Left colon (tissue), 2 donors: Measurements from ENCODE around the gene UBE2J1. TPM values are rescaled to one million over a fixed set of nuclear protein-coding genes. Genes with fewer than 3 reads are reported as not detected.
"Not testable (repeated sequence)": the region's sequence is repeated elsewhere in the genome, so short reads cannot be mapped to it uniquely, and the experiment has no call there.

Experiments
- ATAC-seq: fragments of 200-7000 bp; cut with Tn5 transposase; one replicate; pipeline ENCODE4 v1.9.1; 2020; ENCODE audit warnings: mild to moderate bottlenecking, moderate library complexity
- DNase-seq, 2 donors: peaks; one replicate each; pipeline ENCODE4 v3.0.0-alpha.2; 2020
- intact Hi-C, 2 donors: fragments of 100-400 bp; cut with DNase I in 1 of 2; cut with micrococcal nuclease in 1 of 2; formaldehyde crosslinking; loops; one replicate each; pipeline versions ENCODE4 v1.11.2 to v1.14.0; 2022; cut with DNase I, micrococcal nuclease
- total RNA-seq, 2 donors: library from RNA; stranded (reverse); fragmentation: NEBNext Ultra II Directional; extraction: Animal tissue kit (Norgen Biotek cat#: 25700); gene quantifications; one replicate each; pipeline ENCODE4 v1.2.1, GENCODE V29; 2021
- donor health status: DM: no; HTN: no; CAD: no.
- donor health status: DM: yes; HTN: yes; CAD: no.

Gene UBE2J1
- total RNA-seq, 2 donors from 2014 or later, result 49.4 to 58.5 TPM

- intact Hi-C loops, result no loop called here
- DNase-seq (no peak), ATAC-seq (no peak)
These were observed 21.6 kb downstream of the UBE2J1 start for GRCh38 chr6:89330910-89331309.

- intact Hi-C loops, result no loop called here
- ATAC-seq (no peak), DNase-seq (no peak)
These were observed 23.5 kb downstream of the UBE2J1 start for GRCh38 chr6:89328976-89329375.

GRCh38 chr6:89324304-89324703, 28.2 kb downstream of the UBE2J1 start:
- intact Hi-C loops, result no loop called here
- ATAC-seq (no peak), DNase-seq (no peak)

DNA sequence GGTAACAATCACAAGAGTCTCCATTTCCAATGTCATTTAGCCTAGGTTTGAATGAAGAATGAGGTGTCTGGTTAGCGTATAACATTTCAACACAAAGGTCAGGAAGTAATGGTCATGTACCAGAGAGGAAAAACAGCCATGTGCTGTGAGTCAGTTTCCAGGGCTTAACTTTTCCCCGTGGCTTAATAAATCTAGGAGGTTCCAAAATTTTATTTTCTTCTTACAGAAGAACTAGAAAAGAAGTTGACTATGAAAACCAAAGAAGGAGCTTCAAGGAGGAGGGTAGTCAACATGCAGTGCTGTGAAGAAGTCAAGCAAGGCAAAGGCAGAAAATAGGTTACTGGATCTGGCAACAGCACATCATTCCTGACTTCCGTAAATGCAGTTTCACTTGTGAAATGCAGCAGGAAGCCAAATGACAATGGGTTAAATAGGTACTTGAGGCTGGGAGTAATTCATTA, 29.0 kb downstream of the UBE2J1 start:
- ATAC-seq (no peak), DNase-seq (no peak)
- intact Hi-C loops, result no loop called here

- intact Hi-C loops, result no loop called here
- DNase-seq (no peak), ATAC-seq (peak; percentile 52)
These were observed 31.2 kb downstream of the UBE2J1 start for GRCh38 chr6:89321131-89321970.

- ATAC-seq, result no peak
- DNase-seq, result no peak
- intact Hi-C loops, result no loop called here
These were observed 32.4 kb downstream of the UBE2J1 start for GRCh38 chr6:89320012-89320559.

DNA sequence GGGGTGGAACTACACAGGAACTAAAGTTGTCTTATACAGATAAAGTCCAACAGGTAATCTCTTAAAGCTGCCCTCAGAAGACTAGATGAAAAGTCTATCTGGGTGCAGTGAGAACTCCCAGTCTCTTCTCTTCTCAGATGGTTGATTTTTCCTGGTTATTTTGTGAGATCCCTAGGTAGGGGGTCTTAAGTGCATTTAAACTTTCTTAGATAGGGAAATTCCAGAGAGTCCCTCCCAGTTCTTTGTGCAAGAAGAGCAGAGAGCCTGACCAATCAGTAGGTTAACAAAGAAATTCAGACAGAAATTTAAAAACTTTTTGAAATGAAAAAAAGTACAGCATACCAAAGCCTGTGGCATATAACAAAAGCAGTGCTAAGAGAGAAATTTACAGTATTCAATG, 35.5 kb downstream of the UBE2J1 start:
- DNase-seq, result no peak
- intact Hi-C loops, result no loop called here
- no peak for ATAC-seq

DNA sequence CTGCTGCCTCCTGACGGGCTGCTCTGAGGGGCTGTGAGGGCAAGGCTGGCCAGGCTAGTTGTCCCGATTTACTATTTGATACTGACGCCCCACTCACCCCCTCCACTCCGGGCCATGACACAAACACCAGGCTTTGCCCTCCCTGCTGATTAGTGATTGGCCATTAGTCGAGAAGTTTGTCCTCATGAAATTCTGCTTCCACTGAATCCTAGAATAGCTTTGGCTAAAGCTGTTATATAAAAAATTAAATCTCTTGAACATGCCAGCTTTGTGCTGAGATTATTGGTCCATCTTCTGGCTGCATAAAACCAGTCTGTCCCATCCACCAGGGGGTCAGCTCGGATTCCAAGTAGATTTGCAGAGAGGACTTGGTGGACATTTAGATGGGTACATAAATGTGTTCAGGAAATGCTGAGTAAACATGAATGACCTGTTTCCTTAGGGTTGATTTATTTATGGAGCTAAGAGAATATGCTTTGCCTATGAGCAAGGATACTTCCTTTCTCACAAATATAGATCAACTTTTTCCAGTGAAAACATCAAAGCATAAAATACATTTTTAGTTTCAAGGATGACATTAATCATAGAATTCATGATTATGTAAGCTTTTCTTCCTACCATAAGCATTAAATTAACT, 37.2 kb downstream of the UBE2J1 start, which contains the start of gene GABRR2:
TSS of gene GABRR2 (minus strand) at position 51 of the 637 bp plus-strand sequence. CDS start 134 bp downstream, outside the sequence.
- intact Hi-C loops, result no loop called here
- no peak for DNase-seq
- no peak for ATAC-seq

DNA sequence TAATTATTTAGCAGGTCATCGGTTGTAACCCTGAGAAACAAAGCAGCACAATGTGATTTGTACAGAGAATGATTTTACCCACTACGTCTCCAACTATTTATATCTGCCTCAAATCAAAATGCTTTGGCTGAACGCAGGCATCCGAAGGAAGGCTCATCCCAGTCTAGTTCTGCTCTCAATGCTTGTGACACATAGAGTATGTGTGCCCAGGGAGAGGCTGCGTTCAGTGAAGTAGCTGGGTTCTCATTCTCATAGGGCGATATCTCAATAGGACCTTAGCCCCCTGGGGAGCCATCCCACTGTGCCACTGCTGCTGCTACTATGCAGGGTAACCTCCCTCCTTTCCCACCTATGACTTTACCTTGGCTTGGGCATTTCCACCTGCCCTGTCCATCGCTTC, 37.8 kb downstream of the UBE2J1 start:
- DNase-seq (no peak), ATAC-seq (no peak)
- intact Hi-C loops, result no loop called here

GRCh38 chr6:89313006-89313405, 39.5 kb downstream of the UBE2J1 start:
- DNase-seq (no peak), ATAC-seq (no peak)
- intact Hi-C loops, result no loop called here

GRCh38 chr6:89311853-89312531, 40.5 kb downstream of the UBE2J1 start:
- ATAC-seq, result peak; percentile 82
- intact Hi-C loops, result no loop called here

GRCh38 chr6:89311530-89311852, 41.0 kb downstream of the UBE2J1 start:
- intact Hi-C loops, result no loop called here
- ATAC-seq, result no peak
- DNase-seq, result no peak

More at GRCh38 chr6:89311853-89312531, 40.5 kb downstream of the UBE2J1 start:
- DNase-seq, result peak; percentile 62 to 64

GRCh38 chr6:89310929-89311328, 41.6 kb downstream of the UBE2J1 start:
- DNase-seq (no peak), ATAC-seq (peak; percentile 56)
- intact Hi-C loops, result no loop called here

DNA sequence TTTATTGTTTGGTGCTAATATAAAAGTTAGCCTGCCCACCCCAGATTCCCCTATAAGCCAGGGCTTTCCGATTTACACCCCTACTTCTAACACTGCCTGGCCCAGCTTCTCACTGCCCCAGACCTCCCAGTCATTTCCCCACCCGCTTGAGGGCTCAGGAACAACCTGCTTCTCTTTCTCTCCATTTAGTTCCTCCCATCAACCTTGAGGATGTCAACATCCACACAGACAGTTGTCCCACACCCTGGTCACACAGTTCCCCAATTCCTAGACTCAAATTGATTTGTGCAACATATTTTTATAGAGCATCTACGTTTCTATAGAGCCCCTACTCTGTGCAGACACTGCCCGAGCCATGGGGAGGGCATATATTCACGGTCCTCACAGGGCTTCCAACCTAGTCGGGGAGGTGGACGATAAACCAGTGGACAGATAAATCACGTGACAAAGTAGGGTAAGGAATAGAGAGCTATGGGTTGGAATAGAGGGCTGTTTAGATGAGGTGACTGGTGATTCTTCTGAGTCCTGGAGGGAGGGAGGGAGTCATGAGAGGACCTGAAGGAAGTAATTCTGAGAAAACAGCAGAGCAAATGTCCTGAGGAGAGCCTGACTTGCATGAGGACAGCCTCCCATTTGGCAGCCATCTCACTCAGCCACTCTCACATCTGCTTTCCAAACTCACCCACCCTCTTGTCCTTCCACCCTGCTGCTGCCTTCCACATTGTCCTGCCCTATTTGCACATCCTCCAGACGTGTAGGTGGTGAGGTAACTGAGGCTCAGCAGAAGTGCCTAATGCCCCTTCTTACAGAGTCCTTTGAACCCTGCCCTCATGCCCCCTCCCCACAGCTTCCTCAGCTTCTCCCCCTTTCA, 43.8 kb downstream of the UBE2J1 start:
- intact Hi-C loops, result no loop called here
- ATAC-seq, result no peak

GRCh38 chr6:89304517-89304916, 48.0 kb downstream of the UBE2J1 start:
- intact Hi-C loops, DNase-seq, ATAC-seq: not testable (repeated sequence)

More for the DNA sequence above, 43.8 kb downstream of the UBE2J1 start:
- no peak for DNase-seq

DNA sequence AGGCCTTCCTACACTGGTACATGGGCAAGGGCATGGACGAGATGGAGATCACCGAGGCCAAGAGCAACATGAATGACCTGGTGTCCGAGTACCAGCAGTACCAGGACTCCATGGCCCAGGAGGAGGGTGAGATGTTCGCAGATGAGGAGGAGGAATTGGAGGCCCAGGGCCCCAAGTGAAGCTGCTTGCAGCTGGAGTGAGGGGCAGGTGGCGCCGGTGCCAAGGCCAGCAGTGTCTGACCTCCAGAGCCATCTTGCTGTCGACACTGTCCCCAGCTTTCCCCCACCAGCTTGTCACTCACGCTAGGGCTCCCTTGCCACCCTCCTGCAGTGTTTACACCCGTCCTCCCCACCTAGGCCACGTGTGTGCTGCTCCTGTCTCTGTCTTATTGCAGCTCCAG, 49.6 kb downstream of the UBE2J1 start:
- intact Hi-C loops, result no loop called here
- ATAC-seq (no peak), DNase-seq (no peak)

- no peak for ATAC-seq
- intact Hi-C loops, result no loop called here
- DNase-seq, result no peak
These were observed 50.2 kb downstream of the UBE2J1 start for GRCh38 chr6:89302195-89302770.

- ATAC-seq (no peak), DNase-seq (no peak)
- intact Hi-C loops, result no loop called here
These were observed 50.8 kb downstream of the UBE2J1 start for GRCh38 chr6:89301586-89302194.
